Astrocyte of the hippocampus (primary cell): ENCODE measurements around the gene NUP210.
A peak's percentile ranks its signal among the peaks of the same experiment; 100 is the strongest.

ENCODE experiments used
- DNase-seq: peaks from one replicate; pipeline ENCODE4 v3.0.0; 2011; ENCODE audit warnings: low read depth, low spot score

Gene NUP210

GRCh38 chr3:13348661-13349396 lies 71.3 kb downstream of the NUP210 start:
- peak; percentile 41 for DNase-seq

GRCh38 chr3:13348100-13348499 lies 72.0 kb downstream of the NUP210 start:
- DNase-seq = no peak

- no peak for DNase-seq
Measured at GRCh38 chr3:13347390-13347950, 72.7 kb downstream of the NUP210 start.

GRCh38 chr3:13346481-13347389 lies 73.4 kb downstream of the NUP210 start:
- DNase-seq = no peak

- no peak for DNase-seq
Measured at GRCh38 chr3:13345772-13346171, 74.3 kb downstream of the NUP210 start.

GRCh38 chr3:13345284-13345683 lies 74.8 kb downstream of the NUP210 start:
- DNase-seq = no peak

GRCh38 chr3:13344663-13345062 lies 75.5 kb downstream of the NUP210 start:
- no peak for DNase-seq

GRCh38 chr3:13343601-13344000 lies 76.5 kb downstream of the NUP210 start:
- DNase-seq = no peak

GRCh38 chr3:13341229-13341905 lies 78.8 kb downstream of the NUP210 start:
- no peak for DNase-seq

- DNase-seq = no peak
Measured at GRCh38 chr3:13339833-13340232, 80.3 kb downstream of the NUP210 start.

- DNase-seq = no peak
Measured at GRCh38 chr3:13338996-13339395, 81.1 kb downstream of the NUP210 start.

GRCh38 chr3:13338231-13338630 lies 81.9 kb downstream of the NUP210 start:
- DNase-seq = no peak

- DNase-seq = no peak
Measured at GRCh38 chr3:13336592-13336991, 83.5 kb downstream of the NUP210 start.

- DNase-seq = no peak
Measured at GRCh38 chr3:13335503-13335902, 84.6 kb downstream of the NUP210 start.

- DNase-seq = no peak
Measured at GRCh38 chr3:13335059-13335458, 85.1 kb downstream of the NUP210 start.

- no peak for DNase-seq
Measured at GRCh38 chr3:13333236-13333897, 86.8 kb downstream of the NUP210 start.

GRCh38 chr3:13332740-13333139 lies 87.4 kb downstream of the NUP210 start:
- DNase-seq = no peak

- no peak for DNase-seq
Measured at GRCh38 chr3:13332158-13332557, 88.0 kb downstream of the NUP210 start.

- no peak for DNase-seq
Measured at GRCh38 chr3:13329746-13330145, 90.4 kb downstream of the NUP210 start.

- DNase-seq = no peak
Measured at GRCh38 chr3:13325892-13326443, 94.2 kb downstream of the NUP210 start.
